Effector memory CD4-positive, alpha-beta T cell (primary cell): ENCODE results near the gene TYRP1.

Source experiments
- DNase-seq, 3 donors: peaks; one replicate each; pipeline ENCODE4 v3.0.0-alpha.2; 2020
- H3K27ac ChIP-seq: 2 replicates; pipeline ENCODE4 v1.7.0; 2013; ENCODE audit warnings: mild to moderate bottlenecking, low read length, moderate library complexity; ENCODE audit not compliant: insufficient read depth, poor library complexity, severe bottlenecking
- H3K27me3 ChIP-seq: replicated peaks from 2 replicates; pipeline ENCODE4 v1.7.0; 2013; ENCODE audit warnings: mild to moderate bottlenecking, low read length; ENCODE audit not compliant: insufficient read depth, control insufficient read depth, poor library complexity, severe bottlenecking
- H3K36me3 ChIP-seq: 2 replicates; pipeline ENCODE4 v1.7.0; 2013; ENCODE audit warnings: mild to moderate bottlenecking, low read length, moderate library complexity; ENCODE audit not compliant: control insufficient read depth, insufficient read depth
- H3K4me1 ChIP-seq: 2 replicates; pipeline ENCODE4 v1.7.0; 2013; ENCODE audit warnings: low read length, mild to moderate bottlenecking; ENCODE audit not compliant: control insufficient read depth, insufficient read depth, poor library complexity, severe bottlenecking
- H3K4me3 ChIP-seq: 2 replicates; pipeline ENCODE4 v1.7.0; 2013; ENCODE audit warnings: low read length, low read depth, mild to moderate bottlenecking; ENCODE audit not compliant: insufficient read depth, poor library complexity, severe bottlenecking
- H3K9me3 ChIP-seq: 2 replicates; pipeline ENCODE4 v1.7.0; 2013; ENCODE audit warnings: mild to moderate bottlenecking, low read length, moderate library complexity; ENCODE audit not compliant: control insufficient read depth
- total RNA-seq, 3 donors: gene quantifications; one replicate each; lab custom pipeline; 2026; lab: John Stamatoyannopoulos, UW

Gene TYRP1, protein sequence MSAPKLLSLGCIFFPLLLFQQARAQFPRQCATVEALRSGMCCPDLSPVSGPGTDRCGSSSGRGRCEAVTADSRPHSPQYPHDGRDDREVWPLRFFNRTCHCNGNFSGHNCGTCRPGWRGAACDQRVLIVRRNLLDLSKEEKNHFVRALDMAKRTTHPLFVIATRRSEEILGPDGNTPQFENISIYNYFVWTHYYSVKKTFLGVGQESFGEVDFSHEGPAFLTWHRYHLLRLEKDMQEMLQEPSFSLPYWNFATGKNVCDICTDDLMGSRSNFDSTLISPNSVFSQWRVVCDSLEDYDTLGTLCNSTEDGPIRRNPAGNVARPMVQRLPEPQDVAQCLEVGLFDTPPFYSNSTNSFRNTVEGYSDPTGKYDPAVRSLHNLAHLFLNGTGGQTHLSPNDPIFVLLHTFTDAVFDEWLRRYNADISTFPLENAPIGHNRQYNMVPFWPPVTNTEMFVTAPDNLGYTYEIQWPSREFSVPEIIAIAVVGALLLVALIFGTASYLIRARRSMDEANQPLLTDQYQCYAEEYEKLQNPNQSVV
- total RNA-seq: 0 reads per million in 3 donors

DNA sequence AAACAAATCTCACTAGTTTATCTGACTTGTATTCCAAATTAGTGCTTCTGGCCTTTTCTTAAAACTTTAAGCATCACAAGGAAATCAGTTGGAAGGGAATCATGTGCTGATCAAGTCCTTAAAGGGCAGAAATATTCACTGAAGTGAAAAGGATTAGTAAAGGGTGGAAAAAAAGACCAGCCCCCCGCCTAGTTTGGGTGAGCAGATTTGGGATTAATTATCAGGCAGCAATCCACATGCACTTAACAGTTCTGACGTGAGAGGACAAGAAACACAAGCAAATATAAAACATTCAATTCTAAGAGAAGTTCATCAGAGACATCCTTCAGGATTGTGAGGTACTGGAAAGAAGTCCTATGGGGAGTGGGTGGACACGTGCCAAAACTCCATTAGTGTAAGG lies at the start of gene TYRP1:
TSS of gene TYRP1 (plus strand) at position 245 of the 400 bp plus-strand sequence. CDS start 612 bp downstream, outside the sequence.
- no peaks in the 10 kb centered on the region for H3K27me3 ChIP-seq
- H3K27ac ChIP-seq: no peak within 1 kb of the TSS
- DNase-seq: no peak
- H3K4me1 ChIP-seq: no peaks in the 10 kb centered on the region
- H3K9me3 ChIP-seq: no peaks in the 10 kb centered on the region
- H3K4me3 ChIP-seq: no peak within 1 kb of the TSS
- no peaks in the 10 kb centered on the region for H3K36me3 ChIP-seq

DNA sequence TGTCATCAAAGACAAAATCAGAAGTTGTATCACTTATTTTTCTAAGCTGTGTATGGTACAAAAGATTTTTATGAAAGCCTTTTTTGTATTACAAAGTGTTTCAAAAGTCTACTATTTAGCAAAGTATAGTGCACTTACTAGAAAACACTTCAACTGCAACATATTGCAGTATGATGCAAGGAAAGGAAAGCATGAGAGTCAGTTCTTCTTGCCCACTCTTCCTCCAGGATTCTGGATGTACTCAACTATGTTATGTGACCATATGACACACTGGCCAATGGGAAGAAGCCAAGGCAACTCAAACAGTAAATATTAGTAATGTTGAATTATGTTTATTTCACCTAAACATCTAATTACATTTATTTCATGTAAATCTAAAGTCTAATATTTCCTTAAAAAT lies 49.5 kb upstream of the TYRP1 start:
- DNase-seq: no peak
- no peak overlapping the region for H3K4me3 ChIP-seq
- no peaks in the 10 kb centered on the region for H3K9me3 ChIP-seq
- H3K27ac ChIP-seq: no peak overlapping the region
- H3K27me3 ChIP-seq: no peaks in the 10 kb centered on the region
- no peaks in the 10 kb centered on the region for H3K4me1 ChIP-seq
- H3K36me3 ChIP-seq: no peaks in the 10 kb centered on the region

DNA sequence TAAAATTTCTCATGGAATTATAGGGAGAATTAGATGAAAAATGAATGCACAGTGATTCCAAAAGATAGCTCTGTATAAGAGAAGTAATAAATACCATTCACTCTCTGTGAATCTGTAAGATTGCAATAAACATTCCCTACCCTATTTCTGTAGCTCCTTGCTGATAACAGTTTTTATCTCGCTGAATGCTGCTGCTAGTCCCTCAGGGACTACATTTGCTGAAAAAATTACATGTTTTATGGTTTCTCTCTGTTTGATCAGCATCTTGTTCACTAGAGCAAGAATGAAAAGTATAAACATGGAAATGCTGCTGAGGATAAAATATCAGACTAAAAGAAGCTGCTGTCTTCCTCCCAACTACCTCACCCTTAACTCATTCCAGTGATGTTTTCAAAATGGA lies 44.3 kb upstream of the TYRP1 start:
- no peak overlapping the region for H3K27ac ChIP-seq
- H3K9me3 ChIP-seq: peaks cover 6% of the 10 kb centered on the region
- no peaks in the 10 kb centered on the region for H3K27me3 ChIP-seq
- no peak overlapping the region for H3K4me3 ChIP-seq
- H3K36me3 ChIP-seq: no peaks in the 10 kb centered on the region
- H3K4me1 ChIP-seq: no peaks in the 10 kb centered on the region
- DNase-seq: no peak

DNA sequence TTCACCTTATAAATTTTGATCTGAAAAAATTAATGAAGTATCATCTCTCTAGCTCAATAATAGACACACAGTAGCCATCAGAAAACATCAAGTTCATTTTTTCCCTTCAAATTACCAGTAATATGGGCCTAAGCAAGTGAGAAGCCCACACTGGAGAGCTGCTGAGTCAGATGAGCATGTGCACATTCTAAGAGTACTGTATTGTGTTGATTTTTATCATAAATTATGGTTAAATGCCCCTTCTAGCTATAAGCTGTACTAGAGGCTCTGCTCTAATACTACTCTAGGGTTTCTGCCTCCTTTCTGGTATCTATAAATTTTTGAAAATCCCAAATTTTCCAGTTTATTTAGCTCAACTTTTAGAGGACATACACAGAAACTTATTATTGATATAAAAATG lies 42.1 kb upstream of the TYRP1 start:
- Histone ChIP-seq H3K9me3 (peaks cover 6% of the 10 kb centered on the region), H3K4me3 (no peak overlapping the region), H3K27ac (no peak overlapping the region), H3K36me3 (no peaks in the 10 kb centered on the region), H3K27me3 (no peaks in the 10 kb centered on the region), H3K4me1 (no peaks in the 10 kb centered on the region)
- DNase-seq: no peak

DNA sequence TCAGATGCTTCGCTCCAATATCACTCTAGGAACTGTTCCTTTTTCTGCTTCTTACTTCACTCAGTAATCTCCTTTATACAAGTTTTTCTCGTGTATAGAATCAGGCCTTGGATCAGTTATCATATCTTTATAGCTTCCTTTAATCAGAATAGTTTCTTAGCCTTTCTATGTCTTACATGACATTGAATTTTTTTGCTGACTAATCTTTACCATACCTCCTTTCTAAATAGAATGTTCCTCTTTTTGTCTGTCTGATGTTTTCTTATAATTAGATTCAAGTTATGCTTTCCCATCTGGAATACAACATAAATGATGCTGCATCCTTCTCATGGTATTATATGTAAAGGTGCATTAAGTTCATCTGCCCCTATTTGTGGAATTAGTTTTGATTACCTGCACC lies 40.2 kb upstream of the TYRP1 start:
- DNase-seq: no peak
- Histone ChIP-seq H3K36me3 (no peaks in the 10 kb centered on the region), H3K4me1 (no peaks in the 10 kb centered on the region), H3K27me3 (no peaks in the 10 kb centered on the region), H3K27ac (no peak overlapping the region), H3K4me3 (no peak overlapping the region), H3K9me3 (peaks cover 6% of the 10 kb centered on the region)

DNA sequence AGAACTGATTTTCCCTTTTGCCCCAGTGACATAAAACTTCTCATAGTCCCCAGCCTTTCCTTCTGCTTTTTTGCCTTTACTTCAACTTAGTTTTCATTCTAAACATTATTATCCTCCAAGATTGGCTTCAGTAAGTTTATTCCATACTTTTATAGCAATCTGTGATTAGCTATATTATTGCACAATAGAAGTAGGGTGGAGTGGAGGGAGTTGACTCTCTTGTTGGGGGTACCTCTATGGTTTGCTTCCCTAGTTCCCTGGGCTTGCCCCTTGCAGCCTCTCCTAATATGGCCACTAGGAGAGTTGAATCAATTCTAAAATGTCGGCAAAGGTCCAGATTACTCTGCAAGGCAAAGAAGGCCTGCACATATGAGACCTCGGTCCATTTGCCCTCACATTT lies 36.4 kb upstream of the TYRP1 start:
- Histone ChIP-seq H3K4me1 (no peaks in the 10 kb centered on the region), H3K27ac (no peak overlapping the region), H3K36me3 (no peaks in the 10 kb centered on the region), H3K4me3 (no peak overlapping the region), H3K9me3 (peaks cover 6% of the 10 kb centered on the region), H3K27me3 (no peaks in the 10 kb centered on the region)
- no peak for DNase-seq

DNA sequence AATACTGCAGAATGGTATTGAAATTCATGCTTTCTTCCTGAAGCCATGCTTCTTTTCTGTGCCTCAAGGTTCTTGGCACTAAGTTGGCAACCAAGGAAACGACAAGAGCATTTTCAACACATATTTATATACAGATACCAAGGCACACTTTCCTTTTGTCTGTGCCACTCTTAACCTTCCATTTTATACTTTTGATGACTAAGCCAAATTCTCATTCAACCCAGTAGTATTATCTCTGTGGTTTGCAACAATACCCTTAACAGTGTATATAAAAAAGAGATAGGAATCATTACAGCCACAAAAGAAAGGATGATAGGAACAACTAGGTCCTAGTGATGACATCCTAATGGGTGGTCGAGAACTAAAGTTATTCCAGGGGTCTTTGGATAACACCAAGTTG lies 36.0 kb upstream of the TYRP1 start:
- DNase-seq: no peak
- Histone ChIP-seq H3K27me3 (no peaks in the 10 kb centered on the region), H3K4me3 (no peak overlapping the region), H3K27ac (no peak overlapping the region), H3K4me1 (no peaks in the 10 kb centered on the region), H3K9me3 (peaks cover 6% of the 10 kb centered on the region), H3K36me3 (no peaks in the 10 kb centered on the region)

DNA sequence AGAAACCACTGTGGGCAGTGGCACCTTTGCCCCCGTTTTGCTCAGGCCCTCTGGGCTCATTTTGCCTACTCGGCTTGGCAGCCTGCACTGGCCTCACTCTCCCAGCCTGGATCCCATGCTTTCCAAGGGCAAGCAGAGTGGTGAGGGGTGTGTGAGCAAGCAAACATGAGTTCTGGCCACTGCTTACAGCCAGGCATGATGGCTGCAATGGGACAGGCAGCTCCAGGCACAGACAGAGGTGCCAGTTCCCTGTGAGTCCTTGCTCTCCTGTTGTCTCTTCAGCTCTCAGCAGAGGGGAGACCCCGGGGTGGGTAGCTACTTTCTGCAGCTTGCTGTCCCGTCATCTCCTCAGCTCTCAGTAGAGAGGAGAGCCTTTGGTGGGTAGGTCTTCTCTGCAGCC lies 35.2 kb upstream of the TYRP1 start:
- no peaks in the 10 kb centered on the region for H3K27me3 ChIP-seq
- H3K4me1 ChIP-seq: no peaks in the 10 kb centered on the region
- no peak overlapping the region for H3K27ac ChIP-seq
- no peaks in the 10 kb centered on the region for H3K36me3 ChIP-seq
- no peak overlapping the region for H3K4me3 ChIP-seq
- no peak for DNase-seq
- H3K9me3 ChIP-seq: peaks cover 4% of the 10 kb centered on the region

DNA sequence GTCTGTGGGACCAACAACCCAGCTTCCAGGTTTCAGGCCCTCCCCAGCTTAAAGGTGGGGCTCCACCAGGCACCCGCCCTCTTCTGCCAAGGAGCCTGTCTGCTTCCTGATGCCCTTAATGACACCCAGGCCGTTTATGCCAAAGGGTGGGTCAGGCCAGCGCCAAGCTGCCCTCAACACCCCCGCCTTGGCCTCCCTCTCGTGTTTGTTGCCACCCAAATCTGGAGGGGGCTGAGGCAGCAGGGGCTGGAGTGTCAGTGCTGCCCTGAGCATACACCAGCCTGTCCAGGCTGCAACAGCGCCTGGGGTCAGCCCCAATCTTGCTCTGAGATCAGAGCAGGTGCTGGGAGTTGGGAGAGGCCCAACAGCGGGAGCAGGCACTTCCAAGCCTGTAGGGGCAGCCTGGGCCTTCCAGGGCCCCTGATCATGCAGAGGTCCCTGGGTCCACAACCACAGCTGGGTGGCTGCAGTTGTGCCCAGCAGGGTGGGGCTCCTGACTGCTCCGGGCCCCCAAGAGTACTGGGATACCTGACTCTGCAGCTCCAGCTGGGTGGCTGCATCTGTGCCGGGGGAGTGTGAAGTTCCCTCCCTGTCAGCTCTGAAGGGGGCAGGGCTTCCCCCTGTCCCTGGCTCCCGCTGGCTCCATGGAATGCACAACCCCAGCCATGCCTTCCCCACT lies 34.5 kb upstream of the TYRP1 start:
- Histone ChIP-seq H3K4me1 (no peaks in the 10 kb centered on the region), H3K27ac (no peak overlapping the region), H3K4me3 (no peak overlapping the region), H3K27me3 (no peaks in the 10 kb centered on the region), H3K9me3 (no peaks in the 10 kb centered on the region), H3K36me3 (no peaks in the 10 kb centered on the region)
- DNase-seq: no peak

DNA sequence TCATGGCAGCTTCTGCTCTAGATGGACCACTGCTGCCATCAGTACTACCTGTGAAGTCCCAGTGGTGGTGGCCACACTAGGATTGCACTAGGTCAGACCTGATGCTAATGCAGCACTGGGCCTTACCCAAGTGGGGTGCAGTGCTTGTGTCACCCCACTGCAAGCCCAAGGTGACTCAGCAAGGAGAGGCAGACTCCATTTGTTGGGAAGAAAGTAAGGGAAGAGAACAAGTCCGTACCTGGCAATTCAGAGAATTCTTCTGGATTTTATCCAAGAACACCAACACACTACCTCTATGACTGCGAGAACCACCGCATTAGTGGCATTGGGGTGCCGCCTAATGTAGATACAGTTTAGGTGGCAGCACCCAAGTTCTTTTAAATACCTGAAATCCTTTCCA lies 34.0 kb upstream of the TYRP1 start:
- Histone ChIP-seq H3K9me3 (no peaks in the 10 kb centered on the region), H3K4me3 (no peak overlapping the region), H3K4me1 (no peaks in the 10 kb centered on the region), H3K27ac (no peak overlapping the region), H3K36me3 (no peaks in the 10 kb centered on the region), H3K27me3 (no peaks in the 10 kb centered on the region)
- no peak for DNase-seq
